Parathyroid adenoma (tissue), 2 donors: Measurements from ENCODE around the gene CKAP2L.

Experiments
- H2AFZ ChIP-seq: fragments of 300-600 bp; sonication (generic); one replicate; pipeline ENCODE4 v1.7.0; 2017; ENCODE audit warnings: antibody characterized with exemption, mild to moderate bottlenecking
- H3K27ac ChIP-seq: fragments of 300-600 bp; sonication (generic); one replicate; pipeline ENCODE4 v1.7.0; 2017
- H3K27me3 ChIP-seq: fragments of 300-600 bp; sonication (generic); one replicate; pipeline ENCODE4 v1.7.0; 2017; ENCODE audit warnings: low read length; ENCODE audit not compliant: control insufficient read depth, insufficient read depth
- H3K36me3 ChIP-seq: fragments of 300-600 bp; sonication (generic); one replicate; pipeline ENCODE4 v1.7.0; 2017; ENCODE audit warnings: low read length; ENCODE audit not compliant: control insufficient read depth, insufficient read depth
- H3K4me1 ChIP-seq: fragments of 300-600 bp; sonication (generic); one replicate; pipeline ENCODE4 v1.7.0; 2017; ENCODE audit warnings: control low read depth
- H3K4me2 ChIP-seq: fragments of 300-600 bp; sonication (generic); one replicate; pipeline ENCODE4 v1.7.0; 2017; ENCODE audit warnings: low read length
- H3K4me3 ChIP-seq: fragments of 300-600 bp; sonication (generic); one replicate; pipeline ENCODE4 v1.7.0; 2017; ENCODE audit warnings: low read depth, low read length
- H3K79me2 ChIP-seq: fragments of 300-600 bp; sonication (generic); one replicate; pipeline ENCODE4 v1.7.0; 2017; ENCODE audit warnings: control low read depth
- H3K9ac ChIP-seq: fragments of 300-600 bp; sonication (generic); one replicate; pipeline ENCODE4 v1.7.0; 2017; ENCODE audit warnings: mild to moderate bottlenecking
- H3K9me3 ChIP-seq: fragments of 300-600 bp; sonication (generic); one replicate; pipeline ENCODE4 v1.7.0; 2017; ENCODE audit warnings: low read length; ENCODE audit not compliant: control insufficient read depth
- CTCF ChIP-seq: fragments of 300-600 bp; sonication (generic); IDR thresholded peaks from one replicate; pipeline ENCODE4 v1.7.0; 2017; ENCODE audit warnings: antibody characterized with exemption, mild to moderate bottlenecking
- donor health status: primary hyperparathyroidism.

The CKAP2L gene

GRCh38 chr2:112787729-112788393 lies 23.5 kb upstream of the CKAP2L start:
- no peak overlapping the region for H3K4me2 ChIP-seq
- H3K9ac ChIP-seq = no peak overlapping the region
- H3K4me3 ChIP-seq = no peak overlapping the region
- no peaks in the 10 kb centered on the region for H3K79me2 ChIP-seq
- TF ChIP-seq CTCF = no peak
- H3K27me3 ChIP-seq = no peaks in the 10 kb centered on the region
- H2AFZ ChIP-seq = no peak overlapping the region
- H3K9me3 ChIP-seq = no peaks in the 10 kb centered on the region
- H3K27ac ChIP-seq = no peak overlapping the region
- no peaks in the 10 kb centered on the region for H3K4me1 ChIP-seq
- no peaks in the 10 kb centered on the region for H3K36me3 ChIP-seq

- Histone ChIP-seq H3K27me3 (no peaks in the 10 kb centered on the region), H3K9ac (no peak overlapping the region), H3K4me2 (no peak overlapping the region), H3K36me3 (no peaks in the 10 kb centered on the region), H3K9me3 (no peaks in the 10 kb centered on the region), H3K4me1 (no peaks in the 10 kb centered on the region), H3K27ac (no peak overlapping the region), H2AFZ (no peak overlapping the region), H3K79me2 (no peaks in the 10 kb centered on the region), H3K4me3 (no peak overlapping the region)
- TF ChIP-seq CTCF = no peak
Observed at GRCh38 chr2:112787294-112787693, 22.9 kb upstream of the CKAP2L start.

GRCh38 chr2:112784199-112785189 lies 20.1 kb upstream of the CKAP2L start, which contains the start of gene IL1A:
Gene IL1A, minus strand, starts transcription at chr2:112784493. Its CDS starts 723 bp downstream, at chr2:112783770.
- Histone ChIP-seq H3K27ac (no peak within 1 kb of the TSS), H3K9me3 (no peaks in the 10 kb centered on the region), H3K27me3 (no peaks in the 10 kb centered on the region), H3K9ac (no peak within 1 kb of the TSS), H3K79me2 (no peaks in the 10 kb centered on the region), H3K36me3 (no peaks in the 10 kb centered on the region), H3K4me1 (no peaks in the 10 kb centered on the region), H3K4me3 (no peak within 1 kb of the TSS), H3K4me2 (peak within 1 kb of the TSS; percentile 45), H2AFZ (peak within 1 kb of the TSS; percentile 45)
- no peak for TF ChIP-seq CTCF

- Histone ChIP-seq H3K27me3 (no peaks in the 10 kb centered on the region), H3K9me3 (no peaks in the 10 kb centered on the region), H3K4me2 (no peak overlapping the region), H3K79me2 (no peaks in the 10 kb centered on the region), H3K9ac (no peak overlapping the region), H3K27ac (no peak overlapping the region), H3K4me3 (no peak overlapping the region), H3K4me1 (no peaks in the 10 kb centered on the region), H3K36me3 (no peaks in the 10 kb centered on the region), H2AFZ (no peak overlapping the region)
- no peak for TF ChIP-seq CTCF
Observed at GRCh38 chr2:112783187-112783714, 18.8 kb upstream of the CKAP2L start.
